Large intestine (tissue), 3 donors: ENCODE measurements around the gene M1AP. TPM values are rescaled to one million over a fixed set of nuclear protein-coding genes. Genes with fewer than 3 reads are reported as not detected.
"Not testable (repeated sequence)": the region's sequence is repeated elsewhere in the genome, so short reads cannot be mapped to it uniquely, and the experiment has no call there.

Experiments
- DNase-seq, 2 donors: peaks; one replicate each; pipeline versions ENCODE4 v3.0.0 to v3.0.0-alpha.2; 2013
- H3K27ac ChIP-seq: one replicate; pipeline ENCODE4 v1.5.1; 2013; ENCODE audit warnings: low read length
- H3K27me3 ChIP-seq: 2 replicates; pipeline ENCODE4 v1.6.1; 2013; ENCODE audit warnings: low read length; ENCODE audit not compliant: control insufficient read depth, insufficient read depth
- H3K36me3 ChIP-seq: 2 replicates; pipeline ENCODE4 v1.6.1; 2013; ENCODE audit warnings: low read length; ENCODE audit not compliant: control insufficient read depth, insufficient read depth
- H3K4me1 ChIP-seq: one replicate; pipeline ENCODE4 v1.6.1; 2013; ENCODE audit warnings: low read length; ENCODE audit not compliant: control insufficient read depth, insufficient read depth
- H3K4me3 ChIP-seq: one replicate; pipeline ENCODE4 v1.5.1; 2013; ENCODE audit warnings: low read length
- H3K9me3 ChIP-seq: one replicate; pipeline ENCODE4 v1.6.1; 2013; ENCODE audit warnings: mild to moderate bottlenecking, low read depth, low read length, moderate library complexity; ENCODE audit not compliant: control insufficient read depth
- WGBS: methylation state at CpG from one replicate; pipeline ENCODE4 v1.1.5; 2013; ENCODE audit warnings: low lambda C conversion rate; ENCODE audit not compliant: insufficient coverage; 5-methylcytosine and 5-hydroxymethylcytosine counted together
- polyA plus RNA-seq: library from polyadenylated mRNA; unstranded; fragments of 120-200 nt; gene quantifications from one replicate; pipeline ENCODE4 v1.2.1, GENCODE V29; 2013

The M1AP gene
- polyA plus RNA-seq, 1 donor: 0.12 TPM

DNA sequence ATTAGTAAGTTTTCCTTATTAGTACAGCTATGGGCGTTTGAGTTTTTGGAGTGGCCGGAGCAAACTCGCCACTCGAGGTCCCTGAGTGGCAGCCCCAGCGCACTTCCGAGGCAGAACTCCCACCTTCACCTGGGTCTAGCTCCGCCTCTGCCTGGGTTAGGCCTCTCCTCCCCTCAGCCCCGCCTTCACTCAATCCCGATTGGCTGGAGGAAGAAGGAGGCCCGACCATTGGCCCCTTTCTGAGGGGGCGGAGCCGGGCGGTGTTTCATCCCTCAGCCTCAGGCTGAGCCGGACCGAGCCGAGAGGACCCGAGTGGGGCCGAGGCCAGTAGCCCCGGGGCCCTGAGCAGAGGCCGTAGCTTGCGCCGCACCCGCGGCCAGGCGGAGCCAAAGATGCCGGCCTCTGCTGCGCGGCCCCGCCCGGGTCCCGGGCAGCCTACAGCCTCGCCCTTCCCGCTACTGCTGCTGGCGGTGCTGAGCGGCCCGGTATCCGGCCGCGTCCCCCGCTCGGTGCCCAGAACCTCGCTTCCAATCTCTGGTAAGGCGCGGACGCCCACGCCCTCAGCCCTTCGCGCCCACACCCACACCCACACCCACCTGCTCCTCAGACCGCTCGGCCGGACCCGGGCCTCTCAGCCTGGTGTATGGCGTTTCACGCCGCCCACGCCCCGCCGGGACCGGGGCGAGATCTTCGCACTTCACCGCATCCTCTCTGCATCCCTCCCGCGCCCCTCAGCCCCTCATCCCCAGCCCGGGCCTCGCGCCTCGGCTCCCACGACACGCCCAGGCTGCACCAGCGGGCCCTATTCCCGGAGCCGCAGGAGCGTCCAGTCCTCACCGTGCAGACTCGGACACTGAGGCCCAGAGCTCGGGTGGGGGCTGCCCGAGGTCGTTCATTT, 6.1 kb upstream of the M1AP start, which contains the start of gene SEMA4F:
SEMA4F (plus strand) TSS at position 263 of the 898 bp plus-strand sequence; CDS start at position 393, 130 bp downstream.
- peak within 1 kb of the TSS; percentile 37 for H3K4me3 ChIP-seq
- peaks cover 34% of the 10 kb centered on the region for H3K27me3 ChIP-seq
- H3K27ac ChIP-seq: no peak within 1 kb of the TSS
- peaks cover 6% of the 10 kb centered on the region for H3K4me1 ChIP-seq
- no peaks in the 10 kb centered on the region for H3K36me3 ChIP-seq
- no CpG with 5 or more reads among the region's 79 CpGs for whole genome bisulfite sequencing
- no peaks in the 10 kb centered on the region for H3K9me3 ChIP-seq
- peak; percentile 94 to 97 for DNase-seq

DNA sequence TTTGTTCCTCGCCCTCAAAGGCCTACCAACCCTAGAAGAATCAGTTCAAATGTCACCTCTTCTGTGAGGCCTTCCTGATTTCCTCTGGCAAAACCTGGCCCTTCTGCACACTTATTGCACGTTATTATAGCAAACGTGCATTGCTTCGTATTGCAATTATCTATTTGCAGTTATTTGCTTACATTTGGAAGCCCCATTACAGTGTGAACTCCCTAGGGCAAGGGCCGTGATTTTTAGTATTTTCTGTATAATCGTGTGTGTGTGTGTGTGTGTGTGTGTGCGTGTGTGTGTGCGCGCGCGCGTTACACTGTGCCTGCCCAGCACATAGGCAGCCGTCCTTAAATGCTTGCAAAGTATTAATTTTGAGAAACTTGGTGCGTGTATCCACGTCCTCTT, 5.5 kb upstream of the M1AP start:
- H3K27ac ChIP-seq: no peak overlapping the region
- H3K36me3 ChIP-seq: no peaks in the 10 kb centered on the region
- H3K27me3 ChIP-seq: peaks cover 35% of the 10 kb centered on the region
- no peaks in the 10 kb centered on the region for H3K9me3 ChIP-seq
- peak overlapping the region; percentile 37 for H3K4me3 ChIP-seq
- no peak for DNase-seq
- no CpG with 5 or more reads among the region's 15 CpGs for WGBS
- H3K4me1 ChIP-seq: peaks cover 6% of the 10 kb centered on the region

GRCh38 chr2:74646834-74647482, 1.2 kb downstream of the M1AP start:
- no peak overlapping the region for H3K27ac ChIP-seq
- H3K9me3 ChIP-seq: peaks cover 11% of the 10 kb centered on the region
- no peaks in the 10 kb centered on the region for H3K4me1 ChIP-seq
- H3K36me3 ChIP-seq: no peaks in the 10 kb centered on the region
- DNase-seq: no peak
- peaks cover 26% of the 10 kb centered on the region for H3K27me3 ChIP-seq
- no peak overlapping the region for H3K4me3 ChIP-seq
- 100% methylated on average over 7 of the region's 13 CpGs for WGBS

DNA sequence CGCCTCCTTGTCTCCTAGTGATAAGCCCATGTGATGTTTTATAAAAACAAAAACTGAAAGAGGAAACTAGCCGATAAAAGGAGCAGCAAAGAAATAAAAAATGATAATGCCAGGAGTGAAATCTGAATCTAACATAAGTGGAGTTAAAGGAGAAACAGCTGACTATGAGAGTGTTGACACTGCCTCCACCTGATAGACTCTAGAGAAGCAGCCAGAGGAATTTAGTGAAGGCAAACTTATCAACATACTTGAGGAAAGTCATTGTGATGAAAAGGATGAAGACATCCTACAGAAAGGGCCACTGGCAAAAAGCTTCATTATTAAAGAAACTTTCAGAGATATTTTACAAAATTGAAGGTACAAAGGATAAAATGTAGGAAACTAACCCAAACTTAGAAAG, 1.9 kb downstream of the M1AP start:
- Histone ChIP-seq H3K4me1 (no peaks in the 10 kb centered on the region), H3K36me3 (no peaks in the 10 kb centered on the region), H3K4me3 (no peak overlapping the region), H3K9me3 (peaks cover 11% of the 10 kb centered on the region), H3K27ac (no peak overlapping the region), H3K27me3 (peaks cover 26% of the 10 kb centered on the region)
- no peak for DNase-seq
- WGBS: 75% methylated on average over 2 of the region's 2 CpGs

GRCh38 chr2:74645344-74645743, 2.8 kb downstream of the M1AP start:
- Histone ChIP-seq H3K4me3 (no peak overlapping the region), H3K4me1 (no peaks in the 10 kb centered on the region), H3K36me3 (no peaks in the 10 kb centered on the region), H3K9me3 (peaks cover 11% of the 10 kb centered on the region), H3K27me3 (peaks cover 26% of the 10 kb centered on the region), H3K27ac (no peak overlapping the region)
- no peak for DNase-seq
- no CpG with 5 or more reads among the region's 4 CpGs for WGBS

GRCh38 chr2:74639550-74639949, 8.6 kb downstream of the M1AP start:
- Histone ChIP-seq H3K4me3 (no peak overlapping the region), H3K4me1 (no peaks in the 10 kb centered on the region), H3K9me3 (no peaks in the 10 kb centered on the region), H3K27me3 (no peaks in the 10 kb centered on the region), H3K36me3 (no peaks in the 10 kb centered on the region), H3K27ac (no peak overlapping the region)
- WGBS: no CpG with 5 or more reads among the region's 2 CpGs
- DNase-seq: no peak

DNA sequence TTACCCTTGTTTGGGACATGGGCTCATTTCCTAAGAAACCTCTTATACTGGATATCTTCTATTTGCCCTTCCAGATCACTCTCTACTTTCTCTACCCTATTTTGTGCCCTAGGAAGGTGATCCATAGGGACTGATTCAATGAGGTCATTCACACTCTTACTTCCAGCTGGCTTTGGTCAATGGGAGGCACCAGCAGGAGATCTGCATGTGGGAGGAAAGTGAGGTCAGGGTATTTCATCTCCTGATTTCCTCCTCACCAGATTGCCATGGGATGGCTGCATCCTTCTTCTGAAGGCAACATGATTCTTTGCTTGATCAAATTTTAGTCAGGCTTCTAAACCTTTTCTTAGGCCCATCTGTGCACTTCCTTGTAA, 15.2 kb downstream of the M1AP start:
- DNase-seq: no peak
- Histone ChIP-seq H3K4me1 (no peaks in the 10 kb centered on the region), H3K4me3 (no peak overlapping the region), H3K27me3 (no peaks in the 10 kb centered on the region), H3K9me3 (no peaks in the 10 kb centered on the region), H3K27ac (no peak overlapping the region), H3K36me3 (no peaks in the 10 kb centered on the region)

- no peaks in the 10 kb centered on the region for H3K9me3 ChIP-seq
- H3K36me3 ChIP-seq: no peaks in the 10 kb centered on the region
- H3K27me3 ChIP-seq: no peaks in the 10 kb centered on the region
- DNase-seq: no peak
- no peak overlapping the region for H3K27ac ChIP-seq
- H3K4me1 ChIP-seq: no peaks in the 10 kb centered on the region
- no CpG with 5 or more reads among the region's 3 CpGs for WGBS
- H3K4me3 ChIP-seq: no peak overlapping the region
Observed at GRCh38 chr2:74632209-74632938, 15.8 kb downstream of the M1AP start.

- H3K9me3 ChIP-seq, H3K4me3 ChIP-seq, H3K36me3 ChIP-seq, H3K27me3 ChIP-seq, H3K27ac ChIP-seq, H3K4me1 ChIP-seq, DNase-seq: not testable (repeated sequence)
- no CpG with 5 or more reads among the region's 3 CpGs for WGBS
Observed at GRCh38 chr2:74630454-74630853, 17.7 kb downstream of the M1AP start.

DNA sequence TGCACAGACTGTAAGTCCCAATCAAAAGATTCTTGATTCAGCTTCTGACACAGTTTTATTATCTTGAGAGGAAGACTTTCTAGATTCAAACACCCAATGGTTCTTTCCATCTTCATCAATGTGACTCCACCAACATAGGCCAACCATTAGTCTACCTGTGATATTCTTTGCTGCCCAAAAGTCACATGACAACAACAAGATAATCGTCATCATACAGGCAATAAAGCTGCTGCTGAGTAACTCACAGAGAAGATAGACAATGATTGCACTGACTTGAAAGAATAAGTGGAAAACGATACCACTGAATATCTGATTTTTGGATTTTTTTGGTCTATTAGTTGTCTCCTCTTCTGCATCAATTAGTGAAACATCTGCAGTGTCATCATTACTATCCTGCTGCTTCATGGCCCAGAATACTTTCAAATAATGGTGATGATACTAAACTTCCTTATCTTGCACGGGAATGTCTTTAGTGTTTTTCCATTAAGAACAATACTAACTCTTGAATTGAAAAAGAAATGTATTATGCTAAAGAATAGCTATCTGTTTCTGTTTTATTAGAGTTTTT, 19.5 kb downstream of the M1AP start:
- H3K4me3 ChIP-seq: no peak overlapping the region
- no peaks in the 10 kb centered on the region for H3K9me3 ChIP-seq
- H3K27ac ChIP-seq: no peak overlapping the region
- H3K36me3 ChIP-seq: no peaks in the 10 kb centered on the region
- no peaks in the 10 kb centered on the region for H3K27me3 ChIP-seq
- H3K4me1 ChIP-seq: no peaks in the 10 kb centered on the region
- WGBS: 20% methylated on average over 1 of the region's 3 CpGs
- DNase-seq: peak in 1 of 2 donors; percentile 27
